Measurements from ENCODE around the gene RTN3.

The RTN3 gene

DNA sequence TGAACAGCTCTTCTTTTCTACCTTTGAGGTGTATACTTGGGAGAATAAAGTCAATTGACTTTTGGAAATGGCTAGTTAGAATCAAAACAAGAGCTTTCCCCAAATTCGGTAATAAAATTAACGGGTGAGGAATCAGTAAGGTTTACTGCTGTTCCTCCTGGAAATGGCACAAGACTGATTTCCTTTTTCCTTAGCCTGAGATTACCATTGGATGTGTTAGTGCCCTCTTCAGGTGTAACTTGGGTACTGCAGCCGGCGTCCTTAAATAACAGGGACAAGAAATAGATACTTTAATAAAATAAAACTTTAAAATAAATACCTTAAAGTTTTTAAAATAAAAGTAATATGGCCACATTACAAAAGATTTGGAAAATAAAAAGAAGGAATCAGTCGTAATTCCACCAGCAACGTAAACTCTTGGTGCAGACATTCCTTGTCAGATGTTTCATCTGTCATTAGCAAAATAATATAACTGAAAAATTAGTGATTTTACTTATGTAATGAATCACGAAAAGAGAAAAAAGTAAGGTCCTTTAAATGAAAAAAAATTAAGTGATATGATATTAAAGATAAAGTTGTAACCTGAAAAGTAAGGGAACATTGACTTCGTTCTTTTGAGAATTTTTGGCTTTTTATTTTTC, 57.5 kb downstream of the RTN3 start:
- DNase-seq (ENCODE audit: low read depth) = peak; percentile 38

DNA sequence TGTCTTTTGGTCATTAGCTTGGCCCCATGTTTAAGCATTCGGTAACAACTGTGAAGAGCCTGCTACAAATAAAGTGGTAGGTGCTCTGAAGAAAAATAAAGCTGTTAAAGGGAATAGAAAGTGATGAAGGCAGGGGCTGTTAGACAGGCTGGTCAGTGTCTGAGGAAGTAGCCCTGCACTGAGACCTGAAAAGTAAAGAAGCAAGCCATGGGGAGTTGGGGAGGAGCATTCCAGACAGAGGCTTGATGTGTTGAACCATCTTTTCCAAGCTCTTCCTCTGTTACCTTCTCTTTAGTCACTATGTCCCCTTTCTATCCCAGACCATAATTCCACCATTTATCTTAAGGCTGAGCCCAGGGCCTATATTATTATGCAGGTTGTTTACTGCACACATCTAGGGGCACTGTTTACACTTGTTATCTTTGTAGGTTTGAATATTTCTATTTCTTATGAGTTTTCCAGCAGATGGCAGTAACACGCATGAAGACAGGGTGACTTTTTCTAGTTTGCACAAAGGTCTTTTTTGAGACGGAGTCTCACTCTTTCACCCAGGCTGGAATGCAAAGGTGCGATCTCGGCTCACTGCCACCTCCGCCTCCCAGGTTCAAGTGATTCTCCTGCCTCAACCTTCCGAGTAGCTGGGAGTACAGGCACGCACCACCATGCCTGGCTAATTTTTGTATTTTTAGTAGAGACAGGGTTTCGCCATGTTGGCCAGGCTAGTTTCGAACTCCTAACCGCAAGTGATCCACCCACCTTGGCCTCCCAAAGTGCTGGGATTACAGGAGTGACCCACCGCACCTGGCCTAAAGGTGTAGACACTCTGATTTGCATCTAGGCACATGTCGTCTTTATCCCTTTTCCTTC, 64.2 kb downstream of the RTN3 start:
- no peak for DNase-seq (ENCODE audit: low read depth)

DNA sequence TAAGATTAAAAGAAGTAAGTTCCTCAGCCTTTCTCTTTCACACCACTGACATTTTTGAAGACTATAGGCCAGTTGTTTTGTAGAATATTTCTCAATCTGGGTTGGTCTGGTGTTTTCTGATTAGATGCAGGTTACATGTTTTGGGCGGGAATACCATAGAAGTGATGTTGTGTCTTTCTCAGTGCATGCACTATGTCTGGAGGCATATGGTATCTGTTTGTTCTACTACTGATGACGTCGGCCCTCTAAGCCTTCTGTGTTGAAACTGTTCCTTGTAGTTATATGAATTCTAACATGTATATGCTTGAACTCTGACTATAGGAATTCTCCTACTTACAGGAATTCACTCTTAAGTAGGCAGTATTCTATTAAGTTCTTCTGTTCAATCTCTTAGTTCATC, 65.7 kb downstream of the RTN3 start:
- no peak for DNase-seq (ENCODE audit: low read depth)

DNA sequence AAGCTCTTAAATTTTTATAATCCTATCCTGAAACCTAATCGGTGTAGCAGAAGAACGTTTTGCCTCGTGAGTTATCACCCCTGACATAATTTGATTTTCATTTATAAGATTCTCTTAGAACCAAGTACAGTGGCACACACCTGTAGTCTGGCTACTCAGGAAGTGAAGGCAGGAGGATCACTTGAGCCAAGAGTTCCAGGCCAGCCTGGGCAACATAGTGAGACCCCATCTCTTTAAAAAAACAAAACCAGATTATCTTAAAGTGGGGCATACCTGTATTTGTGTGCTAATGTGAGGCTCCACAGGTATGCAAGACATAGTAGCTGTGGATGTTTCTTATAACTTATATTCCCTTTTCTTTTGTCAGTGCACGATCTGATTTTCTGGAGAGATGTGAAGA, 68.3 kb downstream of the RTN3 start:
- no peak for DNase-seq (ENCODE audit: low read depth)

DNA sequence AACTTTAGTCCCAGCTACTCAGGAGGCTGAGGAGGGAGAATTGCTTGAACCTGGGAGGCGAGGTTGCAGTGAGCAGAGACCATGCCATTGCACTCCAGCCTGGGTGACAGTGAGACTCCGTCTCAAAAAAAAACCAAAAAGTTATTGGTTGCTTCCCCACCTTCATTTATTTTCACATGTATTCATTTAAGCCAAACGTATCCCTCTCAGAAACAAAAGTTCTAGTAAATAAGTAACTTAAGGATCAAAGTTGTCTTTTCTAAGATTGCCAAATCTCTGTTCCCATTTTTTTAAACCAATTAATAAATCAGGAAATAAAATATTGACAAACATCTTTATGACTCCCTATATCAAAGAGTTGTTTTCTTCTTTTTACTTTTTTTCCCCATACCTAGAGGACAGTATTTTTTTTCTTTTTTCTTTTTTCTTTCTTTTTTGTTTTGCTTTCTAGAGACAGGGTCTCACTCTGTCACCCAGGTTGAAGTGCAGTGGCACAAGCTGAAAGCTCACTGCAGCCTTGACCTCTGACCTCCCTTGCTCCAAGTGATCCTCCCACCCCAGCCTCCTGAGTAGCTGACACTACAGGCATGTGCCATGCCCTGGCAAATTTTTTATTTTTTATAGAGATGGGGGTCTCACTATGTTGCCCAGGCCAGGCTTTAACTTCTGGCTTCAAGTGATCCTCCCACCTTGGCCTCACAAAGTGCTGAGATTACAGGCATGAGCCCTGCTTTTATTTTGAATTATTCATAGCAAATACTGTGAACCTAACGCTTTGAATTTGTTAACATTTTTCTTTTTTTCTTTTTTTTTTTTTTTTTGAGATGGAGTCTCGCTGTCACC, 75.8 kb downstream of the RTN3 start:
- no peak for DNase-seq (ENCODE audit: low read depth)

DNA sequence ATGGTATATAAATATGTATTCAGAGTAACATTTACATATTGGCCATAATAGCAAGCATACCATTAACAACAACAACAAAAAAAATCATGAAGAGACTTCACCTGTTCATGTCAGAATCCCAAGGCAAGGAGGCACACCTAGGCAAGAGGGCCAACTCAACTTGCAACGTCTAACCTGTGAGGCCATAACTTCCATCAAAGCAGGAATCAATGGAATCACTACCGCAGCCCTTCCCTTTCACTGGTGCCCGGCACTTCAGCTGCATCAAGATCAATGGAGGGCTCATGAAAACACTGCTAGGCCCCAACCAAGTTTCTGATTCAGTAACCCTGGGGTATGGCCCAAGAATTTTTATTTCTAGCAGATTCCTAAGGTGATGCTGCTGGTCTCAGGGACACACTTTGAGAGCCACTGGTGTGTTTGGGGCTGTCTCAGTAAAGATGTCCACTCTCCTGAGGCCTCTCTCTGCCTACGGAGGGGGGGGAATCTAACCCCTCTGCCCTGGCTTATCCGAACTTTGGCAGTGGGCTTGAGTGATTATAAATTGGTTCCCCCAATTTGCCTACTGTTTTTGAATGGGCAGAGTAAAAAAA, 79.3 kb downstream of the RTN3 start:
- DNase-seq (ENCODE audit: low read depth) = no peak

DNA sequence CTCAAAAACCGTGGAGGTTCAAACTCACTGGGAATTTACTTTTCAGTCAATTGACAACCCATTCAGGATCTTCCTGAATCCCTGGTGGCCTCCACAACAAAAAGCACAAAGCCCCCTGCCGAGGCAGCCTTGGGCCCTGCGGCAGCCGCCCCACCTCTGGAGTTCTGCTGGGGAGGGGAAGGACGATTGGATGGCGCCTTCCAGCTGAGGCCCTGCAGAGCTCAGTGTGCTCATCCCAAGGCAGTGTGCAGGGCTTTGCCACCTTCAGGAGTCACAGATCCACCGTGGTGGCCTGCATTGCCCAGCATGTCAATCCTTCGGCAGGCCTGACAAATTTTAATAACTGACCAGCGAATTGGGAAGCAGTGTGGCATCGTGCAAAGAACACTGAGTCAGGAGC, 79.9 kb downstream of the RTN3 start:
- DNase-seq (ENCODE audit: low read depth) = no peak

DNA sequence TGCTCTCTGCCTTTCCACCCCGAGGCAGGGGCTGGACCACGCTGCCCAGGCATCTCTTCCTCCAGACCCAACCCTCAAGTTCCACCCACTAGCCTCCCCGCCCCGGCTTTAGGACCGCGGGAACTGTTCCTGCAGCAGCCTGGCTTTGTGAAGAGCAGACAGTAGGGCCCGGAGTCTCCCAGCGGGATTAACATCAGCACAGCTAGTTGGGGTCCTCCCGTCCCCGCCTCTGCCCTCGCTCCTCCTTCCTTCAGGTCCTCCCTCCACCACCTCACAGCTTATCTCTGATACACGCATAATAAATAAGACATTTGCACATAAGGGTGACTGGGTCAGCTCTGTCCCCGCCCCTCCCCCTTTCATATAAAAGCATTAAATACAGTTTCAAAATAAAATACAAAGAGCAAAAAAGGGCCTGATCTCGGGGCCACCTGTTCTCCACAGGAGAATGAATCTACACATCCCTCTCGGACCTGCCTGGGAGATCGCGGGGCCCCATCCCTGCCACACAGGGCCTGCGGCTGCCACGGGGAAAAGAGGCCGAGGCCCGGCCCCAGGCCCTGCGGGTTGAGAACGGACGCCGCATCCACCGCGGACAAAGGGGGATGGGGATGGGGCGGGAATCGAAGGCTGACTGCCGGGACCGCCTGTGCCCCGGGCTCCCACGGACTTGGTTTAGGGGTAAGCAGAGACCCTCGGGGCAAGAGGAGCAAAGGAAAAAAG, 80.8 kb downstream of the RTN3 start:
- DNase-seq (ENCODE audit: low read depth) = no peak

DNA sequence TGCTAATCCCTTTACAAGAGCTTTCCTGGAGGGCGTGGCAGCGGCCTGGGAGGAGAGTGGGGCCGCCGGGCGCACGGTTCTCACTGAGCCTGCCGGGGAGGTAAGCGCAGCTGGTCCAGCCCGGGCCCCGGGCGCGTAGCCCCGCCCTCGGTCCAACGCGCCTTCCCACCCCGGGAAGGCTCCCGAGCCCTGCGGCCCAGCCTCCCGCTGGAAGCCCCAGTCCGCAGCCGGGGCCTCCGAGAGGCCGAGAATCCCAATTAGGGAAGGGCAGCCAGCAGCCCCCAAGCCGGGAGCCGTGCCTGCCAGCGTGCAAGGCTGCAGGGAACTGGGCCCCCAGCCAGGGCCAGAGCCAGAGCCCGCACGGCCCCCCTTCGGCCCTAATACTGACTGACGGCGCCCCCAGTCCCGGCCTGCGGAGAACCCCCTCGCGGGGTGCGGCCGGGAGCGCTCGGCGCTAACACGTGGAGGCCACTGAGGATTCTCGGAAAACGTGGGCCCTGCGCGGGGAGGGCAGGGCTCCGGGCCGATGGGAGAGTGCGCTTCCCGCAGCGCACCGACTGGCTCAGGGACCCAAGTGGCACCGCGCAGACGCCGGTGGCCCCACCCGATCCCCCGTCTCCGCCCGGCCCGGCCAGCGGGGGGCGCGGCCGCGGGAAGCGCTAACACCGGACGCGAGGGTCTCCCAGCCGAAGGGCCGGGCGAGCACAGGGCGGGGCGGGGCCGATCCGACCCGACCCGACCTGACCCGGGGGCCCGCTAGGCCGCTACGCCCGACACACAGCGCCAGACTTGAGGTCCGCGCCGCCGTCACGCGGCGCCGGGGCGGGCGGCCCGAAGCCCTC, 81.6 kb downstream of the RTN3 start:
- DNase-seq (ENCODE audit: low read depth) = no peak

DNA sequence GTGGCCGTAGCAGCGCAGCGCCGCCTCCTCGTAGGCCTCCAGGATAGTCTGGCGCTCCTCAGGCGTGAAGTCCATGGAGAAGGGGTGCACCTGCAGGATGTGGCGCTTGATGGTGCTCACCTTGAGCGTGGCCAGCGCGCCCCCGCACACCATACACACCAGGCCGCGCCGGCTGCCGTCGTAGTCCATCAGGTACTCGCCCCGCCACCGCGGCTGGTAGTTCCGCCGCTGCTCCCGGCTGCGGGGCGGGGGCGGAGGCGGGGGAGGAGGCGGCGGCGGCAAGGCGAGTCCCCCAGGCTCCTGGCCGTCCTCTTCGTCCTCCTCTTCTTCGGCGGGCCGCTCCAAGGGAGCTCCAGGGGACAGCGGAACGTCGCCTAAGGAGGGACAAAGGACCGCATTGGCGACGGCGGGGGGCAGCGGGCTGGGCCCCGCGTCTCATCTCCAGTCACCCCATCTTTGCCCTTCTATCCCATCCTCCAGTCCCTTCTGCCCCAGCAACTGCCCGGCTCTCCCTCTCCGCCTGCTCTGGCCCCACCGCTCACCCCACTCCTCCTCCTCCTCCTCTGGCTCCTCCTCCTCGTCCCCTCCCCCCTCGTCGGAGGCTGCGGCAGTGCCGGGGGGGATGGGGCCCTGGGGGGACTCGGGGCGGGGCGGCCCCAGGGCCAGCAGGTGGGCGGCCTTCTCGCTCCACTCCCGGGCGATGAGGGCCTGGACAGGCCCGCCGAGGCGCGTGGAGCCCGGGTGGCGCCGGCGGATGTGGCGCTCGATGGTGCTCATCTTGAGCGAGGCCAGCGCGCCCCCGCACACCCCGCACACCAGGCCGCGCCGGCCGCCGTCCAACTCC, 82.4 kb downstream of the RTN3 start:
- DNase-seq (ENCODE audit: low read depth) = no peak

DNA sequence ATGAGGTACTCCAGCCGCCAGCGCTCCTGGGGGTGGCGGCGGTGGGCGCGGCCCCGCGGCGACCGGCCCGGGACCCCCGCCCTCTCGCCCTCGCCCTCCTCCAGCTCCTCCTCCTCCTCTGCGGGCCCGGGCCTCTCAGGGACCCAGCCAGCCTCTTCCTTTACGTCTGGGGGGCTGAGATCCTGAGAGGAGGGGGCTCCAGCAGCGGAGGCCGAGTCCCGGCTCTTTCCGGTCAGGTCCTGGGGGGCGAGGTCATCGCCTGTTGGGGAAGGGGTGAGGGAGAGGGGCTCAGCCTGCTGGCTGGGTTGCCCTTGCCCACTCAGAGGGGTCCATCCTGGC, 83.0 kb downstream of the RTN3 start:
- no peak for DNase-seq (ENCODE audit: low read depth)

DNA sequence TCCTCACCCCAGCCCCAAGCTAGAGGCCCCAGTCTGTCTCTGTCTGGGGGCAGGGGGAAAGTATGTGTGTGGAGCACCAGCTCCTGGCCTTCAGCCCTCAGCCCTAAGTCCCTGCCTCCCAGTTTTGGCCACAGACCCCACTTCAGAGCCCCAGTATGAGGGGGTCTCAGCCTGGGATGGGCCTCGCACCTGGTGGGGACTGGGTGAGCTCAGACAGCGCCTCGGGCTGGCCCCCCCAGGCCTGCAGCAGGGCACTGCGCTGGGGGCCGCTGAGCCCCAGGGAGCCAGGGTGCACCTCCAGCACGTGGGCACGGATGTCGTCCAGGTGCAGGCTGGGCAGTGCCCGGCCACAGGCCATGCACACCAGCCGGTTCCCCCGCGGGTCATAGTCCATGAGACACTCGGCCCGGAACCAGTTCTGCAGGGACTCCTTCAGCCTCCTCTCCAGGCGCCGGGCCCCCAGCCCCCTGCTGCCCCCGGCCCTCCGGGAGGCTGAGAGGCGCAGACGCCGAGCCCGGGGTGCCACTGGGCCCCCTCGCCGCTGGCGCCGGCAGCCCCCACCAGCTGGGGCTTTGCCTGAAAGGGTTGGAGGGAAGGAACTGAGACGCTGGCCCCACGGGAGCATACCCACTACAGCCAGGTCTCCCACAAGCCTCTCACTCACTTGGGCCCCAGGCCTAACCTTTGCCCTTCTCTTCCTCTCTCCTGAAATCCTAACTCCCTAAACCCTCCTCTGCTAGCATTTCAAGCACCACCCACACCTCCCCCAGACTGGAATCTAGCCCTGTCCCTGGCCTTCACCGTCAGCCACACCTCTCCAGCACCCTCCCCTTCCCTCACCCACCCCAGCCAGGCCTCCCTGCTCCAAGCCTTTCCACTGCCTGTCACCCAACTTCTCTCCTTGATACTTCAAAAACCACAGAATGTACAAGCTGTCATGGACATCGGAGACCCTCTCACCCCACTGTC, 83.7 kb downstream of the RTN3 start:
- DNase-seq (ENCODE audit: low read depth) = no peak

DNA sequence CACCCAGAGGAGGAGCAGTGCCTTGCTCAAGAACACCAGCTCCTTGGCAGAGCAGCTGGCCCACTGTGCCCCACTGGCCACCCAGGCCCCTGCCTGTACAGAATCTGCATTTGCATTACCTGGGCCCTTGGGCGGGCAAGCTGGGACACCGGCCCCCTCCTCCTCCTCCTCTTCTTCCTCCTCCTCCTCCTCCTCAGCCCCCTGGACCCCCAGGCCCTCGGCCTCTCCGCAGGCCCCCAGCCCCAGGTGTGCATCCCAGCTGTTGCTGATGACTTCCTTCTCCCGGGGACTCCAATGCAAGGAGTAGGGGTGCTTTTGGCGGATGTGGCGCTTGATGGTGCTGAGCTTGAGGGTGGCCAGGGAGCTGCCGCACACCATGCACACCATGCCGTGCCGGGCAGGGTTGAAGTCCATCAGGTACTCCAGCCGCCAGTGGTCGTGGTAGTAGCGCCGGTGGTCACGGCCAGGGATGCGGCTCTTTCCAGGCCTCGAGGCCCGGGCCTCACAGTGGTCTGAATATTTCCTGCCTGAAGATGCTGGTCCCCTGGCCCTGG, 84.5 kb downstream of the RTN3 start:
- no peak for DNase-seq (ENCODE audit: low read depth)

DNA sequence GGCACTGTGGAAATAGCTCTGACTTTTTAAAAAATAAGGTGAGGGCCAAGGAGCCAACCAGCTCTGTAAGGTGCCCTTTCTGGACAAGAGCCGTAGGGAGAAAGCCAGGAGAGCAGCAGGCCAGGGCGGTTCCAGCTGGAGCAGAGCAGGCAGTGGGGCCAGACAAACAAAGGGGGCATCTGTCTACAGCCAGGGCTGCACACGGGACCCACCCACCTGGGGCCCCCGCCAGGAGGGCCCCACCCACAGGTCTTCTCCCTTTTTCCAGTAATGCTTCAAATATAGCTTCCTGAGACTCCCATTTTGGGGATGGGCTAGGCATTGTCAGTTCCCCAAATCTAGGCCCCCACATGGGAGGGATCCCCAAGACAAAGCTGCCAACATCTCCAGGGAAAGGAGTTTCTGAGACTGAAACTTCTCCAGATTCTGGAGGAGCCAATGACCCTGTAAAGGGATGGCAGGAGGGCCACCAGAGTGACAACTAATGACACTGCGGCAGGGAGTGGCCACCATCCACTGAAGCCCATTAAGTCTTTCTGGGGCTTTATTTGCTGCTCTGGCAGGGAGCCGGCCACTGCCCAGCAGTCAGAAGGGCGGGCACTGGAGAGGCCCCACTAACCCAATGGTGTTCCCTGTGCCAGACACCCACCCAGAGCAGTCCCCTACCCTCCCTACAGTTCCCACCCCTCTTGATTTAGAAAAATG, 85.4 kb downstream of the RTN3 start:
- no peak for DNase-seq (ENCODE audit: low read depth)

DNA sequence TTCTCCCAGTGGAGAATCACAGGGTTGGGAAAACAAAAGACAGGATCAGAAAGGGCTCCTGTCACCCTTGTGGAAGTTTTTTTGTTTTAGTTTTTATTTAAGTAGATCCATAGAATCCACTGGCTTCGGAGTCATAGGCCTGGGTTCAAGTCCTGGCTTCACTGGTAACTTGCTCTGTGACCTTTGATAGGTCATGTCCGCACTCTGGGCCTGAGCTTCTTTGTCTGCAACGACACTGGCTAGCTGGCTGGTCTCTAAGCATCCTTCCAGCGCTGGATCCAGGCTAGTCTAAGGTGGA, 85.9 kb downstream of the RTN3 start:
- DNase-seq (ENCODE audit: low read depth) = no peak

DNA sequence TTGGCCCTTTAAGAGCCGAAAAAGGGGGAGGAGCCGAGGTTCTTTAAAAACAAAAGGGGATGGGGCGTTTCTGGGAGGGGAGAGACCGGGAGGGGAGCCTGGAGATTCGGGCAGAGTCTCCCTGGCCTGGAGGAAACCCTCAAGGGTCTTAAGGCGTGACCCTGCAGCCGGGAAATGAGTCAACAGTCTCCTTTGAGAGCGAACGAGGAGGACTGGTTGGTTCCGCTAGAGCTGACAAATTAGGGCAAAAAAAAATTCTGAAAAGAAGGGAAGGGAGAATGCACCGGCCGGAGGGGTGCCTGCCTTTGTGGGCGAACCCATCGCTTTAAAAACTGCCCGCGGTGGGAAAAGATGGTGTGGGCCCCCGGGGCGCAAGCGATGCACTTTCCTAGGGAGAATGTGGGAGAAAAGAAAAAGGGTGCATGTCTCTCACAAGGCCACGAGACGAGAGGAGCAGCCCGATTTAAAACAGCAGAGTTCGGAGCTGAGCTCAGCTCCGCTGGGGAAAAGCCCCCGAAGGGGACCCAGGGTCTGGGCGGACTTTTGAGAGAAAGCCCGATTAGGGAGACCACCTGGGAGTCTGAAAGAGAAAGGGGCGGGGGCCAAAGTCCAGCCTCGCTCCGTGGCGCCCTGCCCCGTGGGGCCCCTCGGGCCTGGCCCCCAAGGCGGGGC, 86.4 kb downstream of the RTN3 start:
- DNase-seq (ENCODE audit: low read depth) = peak; percentile 15

DNA sequence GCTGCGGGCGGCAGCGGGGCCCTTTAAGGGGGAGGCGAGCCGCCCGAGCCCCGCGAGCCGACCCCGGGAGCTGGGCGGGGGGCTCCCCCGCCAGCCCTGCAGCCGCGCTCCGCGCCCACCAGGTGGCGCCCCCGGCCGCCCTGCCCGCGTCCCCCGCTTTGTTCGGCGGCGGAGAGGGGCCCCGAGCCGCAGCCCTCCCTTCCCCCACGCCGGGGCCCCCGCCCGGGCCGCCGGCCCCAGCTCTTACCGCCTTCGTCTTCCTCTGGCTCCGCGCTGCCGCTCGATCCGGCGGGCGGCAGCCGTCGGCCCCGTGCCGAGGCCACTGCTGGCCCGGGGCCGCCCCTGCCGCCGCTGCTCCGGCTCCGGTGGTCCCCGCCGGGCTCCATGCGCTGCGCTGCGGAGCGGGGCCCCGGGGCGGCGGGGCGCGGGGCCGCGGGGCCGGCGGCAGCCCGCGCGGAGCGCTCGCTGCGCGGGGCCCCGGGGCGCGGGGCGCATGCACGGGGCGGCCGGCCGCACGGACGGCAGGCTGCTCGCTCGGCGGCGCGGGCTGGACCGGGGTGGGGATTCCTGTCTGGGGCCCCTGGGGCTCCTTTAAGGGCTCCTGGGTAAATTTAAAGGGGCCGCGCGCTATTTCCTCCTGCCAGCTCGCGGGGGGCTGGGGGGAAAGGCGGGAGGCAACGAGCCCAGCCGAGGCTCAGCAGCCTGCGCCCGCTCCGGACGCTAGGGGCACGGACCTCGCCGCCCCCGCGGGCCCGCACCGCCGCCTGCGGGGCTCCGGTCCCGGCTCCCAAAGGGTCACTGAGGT, 87.1 kb downstream of the RTN3 start, which contains the start of gene ZFTA:
ZFTA (minus strand) TSS at position 539 of the 805 bp plus-strand sequence; CDS start at position 386, 153 bp downstream.
- peak; percentile 52 for DNase-seq (ENCODE audit: low read depth)
